ENCODE results near the gene GRID1.

- TF ChIP-seq FOXM1 (IDR thresholded peaks at IDR 0.05; ENCODE audit: low read depth, low read length) (no peak), BACH1 (IDR thresholded peaks at IDR 0.05; ENCODE audit: borderline replicate concordance) (no peak), RAD21 (IDR thresholded peaks at IDR 0.05; ENCODE audit: insufficient read depth, low read depth, low read length) (no peak), EZH2 (IDR thresholded peaks at IDR 0.05; ENCODE audit: borderline replicate concordance, control insufficient read depth, low read depth, low read length) (no peak), CTCF (IDR thresholded peaks at IDR 0.05 in 2 of 3, conservative IDR thresholded peaks at IDR 0.05 in 1 of 3; ENCODE audit: control insufficient read depth in 2 of 3, extremely low read depth in 1 of 3, insufficient read depth in 1 of 3, low read depth in 3 of 3, low read length in 3 of 3) (no peak), BRCA1 (IDR thresholded peaks at IDR 0.05; ENCODE audit: low read depth, low read length) (no peak), ATF7 (IDR thresholded peaks at IDR 0.05; ENCODE audit: low read depth) (no peak), ATF3 (IDR thresholded peaks at IDR 0.05; ENCODE audit: borderline replicate concordance, extremely low read depth, low read depth, low read length) (no peak), ZBTB11 (CRISPR knock-in tag; IDR thresholded peaks at IDR 0.05) (no peak)
Measured at GRCh38 chr10:86229811-86230556, 136.6 kb downstream of the GRID1 start.
